Spleen (tissue), 11 donors: ENCODE measurements around the gene DNAJB8. TPM values are rescaled to one million over a fixed set of nuclear protein-coding genes. Genes with fewer than 3 reads are reported as not detected.

Source experiments
- DNase-seq: peaks from one replicate; pipeline ENCODE4 v3.0.0-alpha.2; 2020
- H3K27ac ChIP-seq, 8 donors: fragments of 200-600 bp; sonication (generic) in 7 of 8; 1 replicate in 4 of 8; 2 replicates in 4 of 8; pipeline versions ENCODE4 v1.5.0 to v1.8.0; 2016 to 2021; ENCODE audit warnings: inconsistent platforms in 4 of 8, mild to moderate bottlenecking in 4 of 8, moderate library complexity in 1 of 8
- H3K27me3 ChIP-seq, 7 donors: fragments of 200-600 bp; sonication (generic) in 6 of 7; replicated peaks in 1 of 7; 1 replicate in 4 of 7; 2 replicates in 3 of 7; pipeline versions ENCODE4 v1.5.0 to v1.8.0; 2016 to 2021; ENCODE audit warnings: inconsistent platforms in 3 of 7, mild to moderate bottlenecking in 1 of 7
- H3K36me3 ChIP-seq, 6 donors: fragments of 200-600 bp; sonication (generic) in 5 of 6; 1 replicate in 4 of 6; 2 replicates in 2 of 6; pipeline versions ENCODE4 v1.5.0 to v1.8.0; 2016 to 2021; ENCODE audit warnings: inconsistent platforms in 2 of 6
- H3K4me1 ChIP-seq, 6 donors: fragments of 200-600 bp; sonication (generic) in 5 of 6; 1 replicate in 3 of 6; 2 replicates in 3 of 6; pipeline versions ENCODE4 v1.5.0 to v1.8.0; 2016 to 2021; ENCODE audit warnings: inconsistent platforms in 3 of 6
- H3K4me3 ChIP-seq, 8 donors: fragments of 200-600 bp; sonication (generic) in 7 of 8; 1 replicate in 4 of 8; 2 replicates in 4 of 8; pipeline versions ENCODE4 v1.5.0 to v1.8.0; 2016 to 2021; ENCODE audit warnings: inconsistent platforms in 4 of 8, mild to moderate bottlenecking in 4 of 8, moderate library complexity in 2 of 8
- H3K9me3 ChIP-seq, 8 donors: fragments of 200-600 bp; sonication (generic) in 7 of 8; 1 replicate in 4 of 8; 2 replicates in 4 of 8; pipeline versions ENCODE4 v1.5.0 to v1.8.0; 2016 to 2021; ENCODE audit warnings: inconsistent platforms in 4 of 8
- CTCF ChIP-seq, 11 experiments: fragments of 200-600 bp in 7 of 11; fragments of 450-650 bp in 4 of 11; sonication (generic) in 4 of 11; IDR thresholded peaks in 8 of 11; conservative IDR thresholded peaks in 3 of 11; 1 replicate in 7 of 11; 2 replicates in 4 of 11; pipeline versions ENCODE4 v1.4.0 to v1.8.0; 2016 to 2021; ENCODE audit warnings: antibody characterized with exemption in 11 of 11, inconsistent platforms in 4 of 11, mild to moderate bottlenecking in 1 of 11
- POLR2A ChIP-seq, 3 donors: fragments of 450-650 bp; IDR thresholded peaks; one replicate each; pipeline ENCODE4 v1.5.1; 2017; ENCODE audit warnings: antibody characterized with exemption in 3 of 3, mild to moderate bottlenecking in 1 of 3
- POLR2AphosphoS5 ChIP-seq, 3 donors: sonication (generic); formaldehyde crosslinking; IDR thresholded peaks; one replicate each; pipeline ENCODE4 v1.5.1; 2017; ENCODE audit warnings: antibody characterized with exemption in 3 of 3
- WGBS, 5 donors: extraction: QIAGEN DNeasy Blood & Tissue Kit in 3 of 5; methylation state at CpG; one replicate each; pipeline versions ENCODE4 v1.1.5 to v1.1.7; 2013 to 2018; 5-methylcytosine and 5-hydroxymethylcytosine counted together
- intact Hi-C: fragments of 100-400 bp; cut with DNase I; formaldehyde crosslinking; loops from one replicate; pipeline ENCODE4 v1.15.0; 2023; ENCODE audit warnings: low total_unique reads
- polyA plus RNA-seq, 3 donors: library from polyadenylated mRNA; stranded (reverse); fragments of 200-250 nt; gene quantifications; one replicate each; pipeline ENCODE4 v1.2.1, GENCODE V29; 2013
- total RNA-seq, 7 donors: library from RNA; depleted of rRNA in 3 of 7; stranded (reverse); fragments of >200 nt in 3 of 7; fragmentation: NEBNext Ultra II Directional in 4 of 7; extraction: Animal tissue kit (Norgen Biotek cat#: 25700) in 4 of 7; gene quantifications; one replicate each; pipeline versions ENCODE4 v1.1.0 to v1.2.1, GENCODE V29; 2016 to 2021
- donor health status: healthy with polysubstance abuse.
- donor health status: DM: no; HTN: no; CAD: no; lungs with moderate emphysema.
- donor health status: DM: no; HTN: no; CAD: no.
- donor health status: Bipolar disorder and iron deficiency.
- donor health status: healthy.
- donor health status: DM: no; HTN: no; CAD: no.
- donor health status: DM: yes; HTN: yes; CAD: no.

Gene DNAJB8
- total and polyA plus RNA-seq, 10 donors = not detected

DNA sequence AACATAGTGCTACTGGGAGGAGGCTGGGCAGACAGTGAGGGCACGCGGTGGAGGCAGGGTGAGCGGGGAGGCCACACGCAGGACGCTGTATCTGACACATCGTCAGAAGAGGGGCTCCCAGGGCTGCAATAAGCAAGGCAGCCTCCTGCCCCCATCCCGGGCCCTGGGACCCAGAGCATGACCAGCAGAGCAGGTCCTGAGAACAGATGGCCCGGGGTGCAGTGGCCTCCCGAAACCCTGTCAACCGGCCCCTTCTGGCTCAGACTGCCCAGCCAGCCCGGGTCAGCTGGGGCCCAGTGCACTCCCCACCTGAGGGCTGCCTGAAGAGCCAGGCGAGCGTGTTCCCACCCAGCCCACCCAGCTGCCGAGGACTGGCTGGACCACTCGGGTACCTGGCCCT lies 37.4 kb downstream of the DNAJB8 start:
- intact Hi-C loops = loop anchor here (5.0 to 10.0 kb wide), 3 partner anchors 68 to 178 kb away; no protein-coding TSS in a partner anchor

GRCh38 chr3:128427872-128428822 lies 38.5 kb downstream of the DNAJB8 start:
- peaks cover 3 to 25% (median 19%) of the 10 kb centered on the region in 6 donors for H3K4me1 ChIP-seq
- intact Hi-C loops = loop anchor here (5.0 to 10.0 kb wide), 3 partner anchors 69 to 179 kb away; no protein-coding TSS in a partner anchor
- H3K36me3 ChIP-seq = no peaks in the 10 kb centered on the region
- H3K4me3 ChIP-seq = no peak overlapping the region
- no peak overlapping the region for H3K27ac ChIP-seq
- H3K27me3 ChIP-seq = peaks cover 1 to 77% (median 14%) of the 10 kb centered on the region in 7 donors
- H3K9me3 ChIP-seq = no peaks in the 10 kb centered on the region
- DNase-seq = no peak
- TF ChIP-seq POLR2AphosphoS5 (IDR thresholded peaks at IDR 0.05) (no peak), POLR2A (IDR thresholded peaks at IDR 0.05) (no peak), CTCF (IDR thresholded peaks at IDR 0.05 in 8 of 11, conservative IDR thresholded peaks at IDR 0.05 in 3 of 11) (no peak)
- WGBS, 5 donors = 90 to 96% (median 92%) methylated on average over 17 to 19 of the region's 19 CpGs

More for the DNA sequence above, 37.4 kb downstream of the DNAJB8 start:
- H3K4me3 ChIP-seq = no peak overlapping the region
- DNase-seq = no peak
- no peaks in the 10 kb centered on the region for H3K36me3 ChIP-seq
- TF ChIP-seq POLR2A (IDR thresholded peaks at IDR 0.05) (no peak), POLR2AphosphoS5 (IDR thresholded peaks at IDR 0.05) (no peak), CTCF (IDR thresholded peaks at IDR 0.05 in 8 of 11, conservative IDR thresholded peaks at IDR 0.05 in 3 of 11) (no peak)
- no peak overlapping the region for H3K27ac ChIP-seq
- WGBS, 5 donors = 92 to 96% (median 93%) methylated on average over 11 to 15 of the region's 15 CpGs
- H3K4me1 ChIP-seq = peaks cover 3 to 26% (median 20%) of the 10 kb centered on the region in 6 donors
- peaks cover 3 to 89% (median 19%) of the 10 kb centered on the region in 7 donors for H3K27me3 ChIP-seq
- no peaks in the 10 kb centered on the region for H3K9me3 ChIP-seq

DNA sequence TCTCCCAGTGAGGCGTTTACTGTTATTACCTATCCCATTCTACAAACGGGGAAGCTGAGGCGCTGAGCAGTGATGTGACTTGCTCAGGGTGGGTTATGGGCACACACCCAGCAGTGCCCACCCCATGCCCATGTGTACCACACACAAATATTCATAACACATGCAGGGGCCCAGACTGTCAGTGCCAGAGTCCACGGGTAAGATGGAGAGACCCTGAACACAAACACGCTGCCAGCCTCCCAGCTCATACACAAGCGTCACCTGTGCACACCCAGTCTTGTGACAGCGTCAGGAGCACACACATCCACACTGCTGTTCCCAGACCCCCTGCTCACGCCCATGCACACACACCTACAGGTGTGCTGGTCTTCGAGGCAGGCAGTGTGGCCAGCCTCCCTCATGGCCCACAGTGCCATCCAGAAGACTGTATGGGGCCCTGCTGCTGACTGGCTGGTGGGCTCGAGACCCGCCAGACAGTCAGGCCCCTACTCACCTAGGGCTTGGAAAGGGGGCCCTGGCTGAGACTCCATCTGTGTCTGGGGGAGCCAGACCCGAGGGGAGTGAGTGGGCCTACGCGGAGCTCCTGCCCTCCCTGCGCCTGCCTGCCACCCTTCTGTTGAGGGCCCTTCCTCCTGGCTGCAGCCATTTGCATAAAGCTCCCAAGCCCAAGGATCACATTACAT lies 39.4 kb downstream of the DNAJB8 start:
- peaks cover 2 to 17% (median 12%) of the 10 kb centered on the region in 6 donors for H3K4me1 ChIP-seq
- DNase-seq = no peak
- TF ChIP-seq CTCF (IDR thresholded peaks at IDR 0.05 in 8 of 11, conservative IDR thresholded peaks at IDR 0.05 in 3 of 11) (no peak), POLR2A (IDR thresholded peaks at IDR 0.05) (no peak), POLR2AphosphoS5 (IDR thresholded peaks at IDR 0.05) (no peak)
- intact Hi-C loops = loop anchor here (5.0 to 10.0 kb wide), 3 partner anchors 70 to 180 kb away; no protein-coding TSS in a partner anchor
- H3K9me3 ChIP-seq = no peaks in the 10 kb centered on the region
- H3K27me3 ChIP-seq = peaks cover 0 to 69% (median 6%) of the 10 kb centered on the region in 7 donors
- WGBS, 5 donors = 88 to 94% (median 93%) methylated on average over 12 to 15 of the region's 15 CpGs
- no peak overlapping the region for H3K4me3 ChIP-seq
- H3K27ac ChIP-seq = no peak overlapping the region
- H3K36me3 ChIP-seq = no peaks in the 10 kb centered on the region
